Stimulated activated memory B cell treated with anti-CD40 and anti-IgM and Interleukin-4, amounts not matched to agents 10 μg/mL and 1 μg/mL and 100 μg/mL, for 72 hours (primary cell): ENCODE results near the gene CACNA1C.
"Not testable (repeated sequence)": the region's sequence is repeated elsewhere in the genome, so short reads cannot be mapped to it uniquely, and the experiment has no call there.

Source experiments
- ATAC-seq: fragments of 150-1000 bp; cut with Tn5 transposase; 2 replicates; pipeline ENCODE4 v1.10.0; 2021
- H3K27ac Mint-ChIP-seq: one replicate; pipeline ENCODE4 v1.8.0; 2022; ENCODE audit warnings: mild to moderate bottlenecking, mixed read lengths
- H3K27me3 Mint-ChIP-seq: one replicate; pipeline ENCODE4 v1.8.0; 2022; ENCODE audit warnings: mixed read lengths
- H3K36me3 Mint-ChIP-seq: one replicate; pipeline ENCODE4 v1.8.0; 2022; ENCODE audit warnings: mixed read lengths
- H3K4me1 Mint-ChIP-seq: one replicate; pipeline ENCODE4 v1.8.0; 2022; ENCODE audit warnings: mixed read lengths
- H3K4me3 Mint-ChIP-seq: one replicate; pipeline ENCODE4 v1.8.0; 2022; ENCODE audit warnings: mild to moderate bottlenecking, moderate library complexity, mixed read lengths
- H3K9me3 Mint-ChIP-seq: one replicate; pipeline ENCODE4 v1.8.0; 2022; ENCODE audit warnings: mixed read lengths

The CACNA1C gene

DNA sequence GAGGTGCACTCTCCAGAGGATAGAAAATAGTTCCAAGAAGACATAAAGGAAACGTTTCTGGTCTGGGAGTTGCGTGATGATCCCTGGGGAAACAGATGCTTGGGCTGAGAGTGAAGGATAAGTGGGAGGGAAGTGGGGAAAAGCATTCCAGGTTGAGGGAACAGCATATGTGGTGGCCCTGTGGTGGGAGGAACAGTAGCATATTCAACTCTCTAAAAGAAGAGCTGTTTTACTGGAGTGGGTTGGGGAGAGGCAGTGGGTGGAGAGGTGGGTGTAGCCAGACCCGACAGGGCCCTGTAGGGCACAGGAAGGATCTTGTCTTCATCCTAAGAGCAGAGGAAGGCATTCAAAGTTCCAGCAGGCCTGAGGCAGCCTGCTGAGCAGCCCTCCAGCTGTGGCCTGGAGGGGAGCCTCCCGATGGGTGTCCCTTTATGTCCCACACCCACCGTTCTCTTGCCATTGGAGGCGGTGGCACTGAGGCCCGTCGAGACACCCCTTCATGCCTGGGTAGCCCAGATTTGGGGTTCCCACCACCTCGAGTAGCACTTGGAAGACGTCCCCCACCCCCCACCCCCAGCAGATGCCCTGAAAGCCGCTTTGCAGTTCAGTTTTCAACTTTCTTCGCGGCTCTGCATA is 431.5 kb downstream of the CACNA1C start:
- Mint-ChIP-seq H3K4me3 (no peak overlapping the region), H3K36me3 (no peaks in the 10 kb centered on the region), H3K27me3 (peaks cover 25% of the 10 kb centered on the region), H3K4me1 (no peaks in the 10 kb centered on the region), H3K9me3 (no peaks in the 10 kb centered on the region), H3K27ac (no peak overlapping the region)
- ATAC-seq: no peak

DNA sequence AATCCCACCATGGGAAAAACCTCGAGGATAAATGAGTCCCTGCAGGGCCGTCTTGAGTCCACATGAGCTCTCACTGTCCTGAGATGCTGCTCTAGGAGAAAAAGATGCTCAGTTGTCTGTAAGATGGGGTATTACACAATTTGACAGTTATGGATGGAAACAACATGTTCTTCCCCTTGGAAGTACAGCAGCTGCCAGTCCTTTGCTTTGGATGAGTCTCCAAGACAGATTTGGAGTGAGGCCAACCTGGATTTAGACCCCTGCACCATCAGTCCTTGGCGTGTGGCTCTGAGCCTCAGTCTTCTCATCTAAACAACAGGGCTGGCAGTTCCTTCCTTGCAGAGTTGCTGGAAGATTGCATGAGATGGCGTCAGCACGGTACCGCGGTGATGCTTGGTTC is 432.9 kb downstream of the CACNA1C start:
- no peak for ATAC-seq
- peaks cover 25% of the 10 kb centered on the region for H3K27me3 Mint-ChIP-seq
- H3K36me3 Mint-ChIP-seq: no peaks in the 10 kb centered on the region
- H3K9me3 Mint-ChIP-seq: no peaks in the 10 kb centered on the region
- no peak overlapping the region for H3K4me3 Mint-ChIP-seq
- no peak overlapping the region for H3K27ac Mint-ChIP-seq
- no peaks in the 10 kb centered on the region for H3K4me1 Mint-ChIP-seq

DNA sequence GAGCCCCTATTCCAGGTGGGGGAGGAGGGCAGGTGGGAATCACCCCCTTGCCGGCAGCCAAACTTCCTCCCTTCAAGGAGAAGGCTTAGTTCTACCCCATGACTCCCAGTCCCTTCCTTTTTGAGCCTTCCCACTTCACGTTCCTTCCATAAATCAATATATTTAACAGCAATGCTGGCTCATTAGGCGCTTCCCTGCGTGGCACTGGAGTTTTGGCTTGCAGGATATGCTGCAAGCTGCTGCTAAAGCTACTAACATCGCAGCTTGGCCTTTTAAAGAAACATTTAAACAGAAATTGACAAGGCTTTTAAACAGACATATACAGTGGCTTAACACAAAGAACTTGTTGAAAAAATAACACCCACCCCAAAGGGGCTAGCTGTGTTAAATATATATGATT is 434.0 kb downstream of the CACNA1C start:
- Mint-ChIP-seq H3K27ac (no peak overlapping the region), H3K4me1 (no peaks in the 10 kb centered on the region), H3K36me3 (no peaks in the 10 kb centered on the region), H3K27me3 (peaks cover 25% of the 10 kb centered on the region), H3K4me3 (no peak overlapping the region), H3K9me3 (no peaks in the 10 kb centered on the region)
- no peak for ATAC-seq

- ATAC-seq: no peak
- H3K4me3 Mint-ChIP-seq: no peak overlapping the region
- no peaks in the 10 kb centered on the region for H3K4me1 Mint-ChIP-seq
- H3K9me3 Mint-ChIP-seq: no peaks in the 10 kb centered on the region
- no peaks in the 10 kb centered on the region for H3K36me3 Mint-ChIP-seq
- no peak overlapping the region for H3K27ac Mint-ChIP-seq
- H3K27me3 Mint-ChIP-seq: peaks cover 25% of the 10 kb centered on the region
These were observed 434.5 kb downstream of the CACNA1C start for GRCh38 chr12:2487278-2487677.

DNA sequence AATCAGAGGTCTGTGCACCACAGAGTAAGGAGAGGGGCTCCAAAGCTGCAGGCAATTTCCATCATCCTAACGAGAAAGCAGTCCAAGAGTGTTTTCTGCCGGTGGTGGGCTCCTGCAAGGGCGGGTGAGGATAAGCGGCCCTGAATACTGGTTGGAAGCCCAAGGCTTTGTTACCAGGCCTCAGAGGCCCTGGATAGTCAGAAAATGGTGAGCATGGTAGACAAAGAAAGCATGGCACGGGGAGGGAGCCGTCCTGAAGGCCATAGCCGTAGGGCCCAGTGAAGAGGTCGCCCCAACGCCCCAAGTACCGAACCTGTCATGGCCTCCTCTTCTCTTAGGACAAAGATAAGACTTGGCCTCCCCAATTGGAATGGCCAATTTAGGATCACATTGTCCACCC is 435.3 kb downstream of the CACNA1C start:
- Mint-ChIP-seq H3K4me1 (no peaks in the 10 kb centered on the region), H3K36me3 (no peaks in the 10 kb centered on the region), H3K27ac (no peak overlapping the region), H3K4me3 (no peak overlapping the region), H3K9me3 (no peaks in the 10 kb centered on the region), H3K27me3 (peaks cover 29% of the 10 kb centered on the region)
- no peak for ATAC-seq

- Mint-ChIP-seq H3K27me3 (peaks cover 34% of the 10 kb centered on the region), H3K4me1 (no peaks in the 10 kb centered on the region), H3K9me3 (no peaks in the 10 kb centered on the region), H3K4me3 (no peak overlapping the region), H3K36me3 (no peaks in the 10 kb centered on the region), H3K27ac (no peak overlapping the region)
- ATAC-seq: no peak
These were observed 435.8 kb downstream of the CACNA1C start for GRCh38 chr12:2488596-2488995.

DNA sequence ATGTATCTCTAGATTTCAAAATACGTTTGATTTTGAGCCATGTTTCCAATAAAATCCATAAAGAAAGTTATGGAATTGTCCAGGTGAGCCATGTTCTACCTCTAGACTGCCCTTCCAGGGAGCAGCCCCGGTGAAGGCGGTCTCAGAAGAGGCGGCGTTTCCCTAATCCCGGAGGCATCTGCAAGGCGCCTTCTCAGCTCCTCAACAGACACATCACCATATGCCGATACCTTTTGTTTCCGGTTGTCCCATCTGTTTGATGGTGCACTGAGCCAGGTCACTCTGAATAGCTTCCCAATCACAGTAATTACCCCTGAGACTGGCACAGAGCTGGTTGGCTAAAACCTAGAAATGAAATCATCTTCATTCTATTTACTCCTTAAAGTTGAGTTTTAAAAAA is 436.5 kb downstream of the CACNA1C start:
- Mint-ChIP-seq H3K9me3 (no peaks in the 10 kb centered on the region), H3K36me3 (no peaks in the 10 kb centered on the region), H3K27ac (no peak overlapping the region), H3K4me1 (no peaks in the 10 kb centered on the region), H3K4me3 (no peak overlapping the region), H3K27me3 (peaks cover 27% of the 10 kb centered on the region)
- no peak for ATAC-seq

- Mint-ChIP-seq H3K27me3 (peaks cover 26% of the 10 kb centered on the region), H3K4me3 (no peak overlapping the region), H3K36me3 (no peaks in the 10 kb centered on the region), H3K9me3 (no peaks in the 10 kb centered on the region), H3K4me1 (no peaks in the 10 kb centered on the region), H3K27ac (no peak overlapping the region)
- no peak for ATAC-seq
These were observed 438.0 kb downstream of the CACNA1C start for GRCh38 chr12:2490831-2491230.

DNA sequence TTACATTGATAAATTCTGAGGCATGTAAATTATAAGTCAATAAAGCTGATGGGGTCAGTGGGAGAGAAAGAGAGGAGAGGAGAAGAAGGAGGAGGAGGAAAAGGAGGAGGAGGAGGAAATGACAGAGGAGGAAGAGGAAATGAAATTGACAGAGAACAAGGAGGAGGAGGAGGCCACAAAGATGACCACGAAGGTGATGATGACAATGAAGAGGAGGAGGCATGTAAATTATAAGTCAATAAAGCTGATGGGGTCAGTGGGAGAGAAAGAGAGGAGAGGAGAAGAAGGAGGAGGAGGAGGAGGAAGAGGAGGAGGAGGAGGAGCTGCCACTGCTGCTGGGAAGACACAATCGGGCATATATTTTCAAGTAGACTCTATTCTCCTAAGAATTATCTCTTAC is 438.6 kb downstream of the CACNA1C start:
- not testable (repeated sequence) for H3K4me3 Mint-ChIP-seq, H3K36me3 Mint-ChIP-seq, H3K9me3 Mint-ChIP-seq, H3K4me1 Mint-ChIP-seq, ATAC-seq, H3K27ac Mint-ChIP-seq
- H3K27me3 Mint-ChIP-seq: peaks cover 30% of the 10 kb centered on the region

DNA sequence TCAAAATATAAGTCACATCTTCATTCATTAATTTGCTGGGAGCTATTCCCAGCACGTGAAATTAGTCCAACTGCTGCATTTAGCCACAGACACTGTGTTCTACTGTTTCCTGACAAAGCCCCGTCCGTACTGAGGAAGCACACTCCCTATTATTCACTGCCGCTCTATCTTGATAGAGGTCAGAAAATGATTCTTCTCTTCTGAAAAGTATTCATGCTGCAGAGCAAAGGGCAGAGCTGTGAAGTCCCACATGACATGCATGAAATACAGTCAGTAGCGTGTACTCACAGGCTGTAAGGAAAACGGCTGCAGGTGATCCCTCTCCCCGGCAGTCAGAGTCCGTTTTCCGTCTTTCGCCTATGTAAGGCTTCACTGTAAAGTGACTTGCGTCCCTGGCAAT is 439.4 kb downstream of the CACNA1C start:
- no peak overlapping the region for H3K4me3 Mint-ChIP-seq
- no peak for ATAC-seq

DNA sequence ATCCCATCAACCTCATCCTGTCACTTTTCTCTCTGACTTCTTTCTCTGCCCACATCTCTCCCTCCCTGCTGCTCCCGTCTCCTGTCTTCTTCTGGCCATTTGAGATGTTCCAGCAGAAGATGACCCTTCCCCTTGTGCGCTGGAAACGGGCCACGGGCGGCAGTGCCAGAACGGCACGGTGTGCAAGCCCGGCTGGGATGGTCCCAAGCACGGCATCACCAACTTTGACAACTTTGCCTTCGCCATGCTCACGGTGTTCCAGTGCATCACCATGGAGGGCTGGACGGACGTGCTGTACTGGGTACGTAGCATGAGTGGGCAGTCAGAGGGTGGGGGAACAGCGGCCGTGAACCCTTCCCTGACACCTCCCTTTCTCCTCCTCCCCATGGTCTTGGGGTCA is 440.3 kb downstream of the CACNA1C start:
- H3K4me1 Mint-ChIP-seq: no peaks in the 10 kb centered on the region
- no peak for ATAC-seq
- H3K4me3 Mint-ChIP-seq: no peak overlapping the region
- peaks cover 29% of the 10 kb centered on the region for H3K27me3 Mint-ChIP-seq
- H3K36me3 Mint-ChIP-seq: no peaks in the 10 kb centered on the region
- H3K27ac Mint-ChIP-seq: no peak overlapping the region
- no peaks in the 10 kb centered on the region for H3K9me3 Mint-ChIP-seq

More for the DNA sequence above, 439.4 kb downstream of the CACNA1C start:
- no peaks in the 10 kb centered on the region for H3K4me1 Mint-ChIP-seq
- H3K27ac Mint-ChIP-seq: no peak overlapping the region
- peaks cover 28% of the 10 kb centered on the region for H3K27me3 Mint-ChIP-seq
- no peaks in the 10 kb centered on the region for H3K36me3 Mint-ChIP-seq
- H3K9me3 Mint-ChIP-seq: no peaks in the 10 kb centered on the region

- H3K4me3 Mint-ChIP-seq: no peak overlapping the region
- no peak overlapping the region for H3K27ac Mint-ChIP-seq
- H3K9me3 Mint-ChIP-seq: no peaks in the 10 kb centered on the region
- H3K36me3 Mint-ChIP-seq: no peaks in the 10 kb centered on the region
- H3K27me3 Mint-ChIP-seq: peaks cover 41% of the 10 kb centered on the region
- no peak for ATAC-seq
- no peaks in the 10 kb centered on the region for H3K4me1 Mint-ChIP-seq
These were observed 441.9 kb downstream of the CACNA1C start for GRCh38 chr12:2494486-2495192.

GRCh38 chr12:2495417-2496112 is 442.8 kb downstream of the CACNA1C start:
- Mint-ChIP-seq H3K4me3 (no peak overlapping the region), H3K27ac (no peak overlapping the region), H3K9me3 (peaks cover 3% of the 10 kb centered on the region), H3K27me3 (peaks cover 50% of the 10 kb centered on the region), H3K36me3 (no peaks in the 10 kb centered on the region), H3K4me1 (peaks cover 5% of the 10 kb centered on the region)
- no peak for ATAC-seq

- no peak overlapping the region for H3K4me3 Mint-ChIP-seq
- no peak for ATAC-seq
- peaks cover 5% of the 10 kb centered on the region for H3K4me1 Mint-ChIP-seq
- no peaks in the 10 kb centered on the region for H3K36me3 Mint-ChIP-seq
- peaks cover 3% of the 10 kb centered on the region for H3K9me3 Mint-ChIP-seq
- no peak overlapping the region for H3K27ac Mint-ChIP-seq
- H3K27me3 Mint-ChIP-seq: peaks cover 55% of the 10 kb centered on the region
These were observed 446.2 kb downstream of the CACNA1C start for GRCh38 chr12:2498964-2499500.

DNA sequence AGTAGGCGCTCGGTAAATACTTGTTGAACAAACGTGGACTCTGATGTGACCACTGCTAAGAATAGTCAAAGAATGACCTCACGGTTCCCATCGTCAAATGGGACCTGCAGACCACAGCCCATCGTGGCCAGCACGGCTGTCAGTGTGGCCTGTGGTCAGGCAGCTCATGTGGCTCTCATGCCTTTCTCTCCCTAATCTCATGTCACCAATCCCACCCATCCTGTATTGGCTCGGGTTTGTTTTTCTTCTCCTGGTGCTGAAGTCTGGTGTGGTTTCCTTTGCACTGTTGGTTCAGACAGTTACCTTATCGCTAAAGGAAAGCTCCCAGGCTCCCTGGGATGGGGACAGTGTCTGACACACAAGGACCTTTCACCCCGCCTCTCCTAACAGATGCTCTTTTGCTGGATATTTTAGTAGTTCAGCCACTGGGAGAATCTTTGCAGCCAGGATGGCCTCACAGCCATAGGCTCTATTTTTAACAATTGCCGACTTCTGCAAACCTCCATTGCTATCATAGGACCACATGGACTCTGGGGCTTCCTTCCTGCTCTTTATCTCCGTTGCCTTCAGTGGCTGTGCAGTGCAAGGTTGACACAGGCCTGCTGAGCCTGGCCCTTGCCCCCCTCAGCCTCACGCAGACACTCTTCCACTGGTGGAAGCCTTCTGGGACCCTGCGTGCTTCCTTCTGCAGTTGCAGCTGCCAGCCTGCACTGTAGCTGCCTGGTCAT is 448.8 kb downstream of the CACNA1C start:
- Mint-ChIP-seq H3K27ac (no peak overlapping the region), H3K9me3 (peaks cover 3% of the 10 kb centered on the region), H3K36me3 (no peaks in the 10 kb centered on the region), H3K27me3 (peaks cover 50% of the 10 kb centered on the region), H3K4me3 (no peak overlapping the region), H3K4me1 (peaks cover 5% of the 10 kb centered on the region)
- ATAC-seq: no peak
